GM12878 (cell line): ENCODE measurements around the gene TIA1. TPM values are rescaled to one million over a fixed set of nuclear protein-coding genes. Genes with fewer than 3 reads are reported as not detected.

ENCODE experiments used
- ASH2L ChIP-seq: fragments of 300-600, 200-600 bp; sonication (generic); IDR thresholded peaks from 2 replicates; pipeline ENCODE4 v1.6.1; 2017; ENCODE audit warnings: low read depth, mild to moderate bottlenecking, borderline replicate concordance
- CTCF ChIP-seq, 3 experiments: IDR thresholded peaks in 2 of 3; conservative IDR thresholded peaks in 1 of 3; 2 replicates each; pipeline ENCODE4 v1.5.1; 2011; ENCODE audit warnings: low read depth in 3 of 3, low read length in 3 of 3, mild to moderate bottlenecking in 3 of 3, control low read depth in 2 of 3, moderate library complexity in 2 of 3, inconsistent platforms in 1 of 3, mixed read lengths in 1 of 3; ENCODE audit not compliant: control insufficient read depth in 2 of 3, insufficient read depth in 1 of 3; ENCODE audit errors: extremely low read depth in 1 of 3
- DPF2 ChIP-seq: fragments of 450-650 bp; IDR thresholded peaks from 2 replicates; pipeline ENCODE4 v1.6.1; 2017; ENCODE audit warnings: mild to moderate bottlenecking
- EGR1 ChIP-seq, 2 experiments: IDR thresholded peaks; 1 replicate in 1 of 2; 2 replicates in 1 of 2; pipeline ENCODE4 v1.6.1; 2011 to 2012; ENCODE audit warnings: low read depth in 2 of 2, low read length in 2 of 2, borderline replicate concordance in 1 of 2, mild to moderate bottlenecking in 1 of 2, moderate library complexity in 1 of 2
- ETV6 ChIP-seq, 2 experiments: fragments of 450-650 bp in 1 of 2; IDR thresholded peaks in 1 of 2; conservative IDR thresholded peaks in 1 of 2; 2 replicates each; pipeline ENCODE4 v1.6.1; 2014; ENCODE audit warnings: antibody characterized with exemption in 1 of 2, borderline replicate concordance in 1 of 2, low read depth in 1 of 2, mild to moderate bottlenecking in 1 of 2, moderate library complexity in 1 of 2
- HDAC2 ChIP-seq: fragments of 200-600 bp; sonication (generic); IDR thresholded peaks from 2 replicates; pipeline ENCODE4 v1.6.1; 2017
- IKZF1 ChIP-seq: fragments of 450-650 bp; conservative IDR thresholded peaks from 2 replicates; pipeline ENCODE4 v1.6.1; 2017; ENCODE audit warnings: antibody characterized with exemption, mild to moderate bottlenecking
- MAX ChIP-seq: IDR thresholded peaks from 2 replicates; pipeline ENCODE4 v1.6.1; 2012; ENCODE audit warnings: low read depth, low read length, improper control_type of control experiment
- MTA2 ChIP-seq: fragments of 450-650 bp; IDR thresholded peaks from 2 replicates; pipeline ENCODE4 v1.6.1; 2016; ENCODE audit warnings: low read depth, mild to moderate bottlenecking, moderate library complexity
- NKRF ChIP-seq: fragments of 450-650 bp; conservative IDR thresholded peaks from 2 replicates; pipeline ENCODE4 v1.6.1; 2017; ENCODE audit warnings: mild to moderate bottlenecking, moderate library complexity
- PAX5 ChIP-seq: IDR thresholded peaks from 2 replicates; pipeline ENCODE4 v1.6.1; 2011; ENCODE audit warnings: low read depth, low read length, borderline replicate concordance
- RCOR1 ChIP-seq: conservative IDR thresholded peaks from 2 replicates; pipeline ENCODE4 v1.6.1; 2012; ENCODE audit warnings: low read depth, low read length, improper control_type of control experiment
- REST ChIP-seq: IDR thresholded peaks from 2 replicates; pipeline ENCODE4 v1.6.1; 2012; ENCODE audit warnings: mild to moderate bottlenecking, low read depth, low read length
- SIX5 ChIP-seq: IDR thresholded peaks from 2 replicates; pipeline ENCODE4 v1.6.1; 2011; ENCODE audit warnings: mild to moderate bottlenecking, low read depth, low read length, moderate library complexity; ENCODE audit not compliant: severe bottlenecking
- SKIL ChIP-seq: fragments of 450-650 bp; IDR thresholded peaks from 2 replicates; pipeline ENCODE4 v1.6.1; 2017; ENCODE audit warnings: mild to moderate bottlenecking, low read depth, inconsistent platforms; ENCODE audit not compliant: poor library complexity, severe bottlenecking
- SMAD5 ChIP-seq: IDR thresholded peaks from 2 replicates; pipeline ENCODE4 v1.6.1; 2016; ENCODE audit warnings: antibody characterized with exemption, low read depth
- SMARCA5 ChIP-seq: fragments of 450-650 bp; IDR thresholded peaks from 2 replicates; pipeline ENCODE4 v1.6.1; 2017; ENCODE audit warnings: mild to moderate bottlenecking
- SPI1 ChIP-seq: IDR thresholded peaks from 2 replicates; pipeline ENCODE4 v1.6.1; 2011; ENCODE audit warnings: low read depth, mild to moderate bottlenecking, low read length, moderate library complexity, borderline replicate concordance; ENCODE audit not compliant: insufficient read depth
- SREBF2 ChIP-seq: IDR thresholded peaks from 2 replicates; pipeline ENCODE4 v1.6.1; 2012; ENCODE audit warnings: mild to moderate bottlenecking, low read length
- ZNF217 ChIP-seq: fragments of 450-650 bp; IDR thresholded peaks from 2 replicates; pipeline ENCODE4 v1.6.1; 2017; ENCODE audit warnings: antibody characterized with exemption, mild to moderate bottlenecking
- ZZZ3 ChIP-seq: IDR thresholded peaks from 2 replicates; pipeline ENCODE4 v1.6.1; 2011; ENCODE audit warnings: low read depth; ENCODE audit not compliant: control insufficient read depth, insufficient read length
- polyA plus RNA-seq, 11 experiments: library from polyadenylated mRNA; depleted of rRNA in 4 of 11; unstranded in 6 of 11; stranded (reverse) in 5 of 11; fragments of >200 nt; fragmentation: Nextera tagmentation in 4 of 11; fragmentation: Illumina TruSeq in 1 of 11; extraction: Ambion mirVana in 4 of 11; extraction: Trizol in 1 of 11; gene quantifications; 1 replicate in 1 of 11; 2 replicates in 10 of 11; pipeline versions ENCODE4 v1.2.1 to v1.2.3, GENCODE V29; 2011 to 2016; ENCODE audit warnings: inconsistent platforms in 2 of 11, missing spikeins in 2 of 11, low read depth in 1 of 11
- total RNA-seq, 4 experiments: library from RNA; depleted of rRNA in 3 of 4; stranded (reverse); fragments of >200 nt in 3 of 4; fragmentation: Illumina TruSeq in 1 of 4; extraction: Trizol in 1 of 4; gene quantifications; 2 replicates each; pipeline versions ENCODE4 v1.2.1 to v1.2.3, GENCODE V29; 2013 to 2021

TIA1 gene
- total and polyA plus RNA-seq, 10 of the 15 experiments (the other 5 are each of a cell fraction or from before 2014, with no cell fraction given) = 21.5 to 155 (median 67.0) TPM

GRCh38 chr2:70161069-70161534 is 87.3 kb downstream of the TIA1 start (continued):
- TF ChIP-seq MAX (0 out of 2 replicates have a peak, but pooled peaks have one; percentile 27), DPF2 (peak; percentile 80), EGR1 (IDR thresholded peaks at IDR 0.05; ENCODE audit: borderline replicate concordance in 1 of 2, low read depth in 2 of 2, low read length in 2 of 2) (no peak), SIX5 (no peak), SMAD5 (no peak), SKIL (peak; percentile 72), SREBF2 (no peak), HDAC2 (no peak), ASH2L (no peak), NKRF (no peak), REST (no peak), SPI1 (peak; percentile 98), PAX5 (peak; percentile 85; the same call in 1 of the 2 replicates), IKZF1 (peak; percentile 78), MTA2 (peak; percentile 90), SMARCA5 (peak; percentile 67; the same call in 1 of the 2 replicates), CTCF (IDR thresholded peaks at IDR 0.05 in 2 of 3, conservative IDR thresholded peaks at IDR 0.05 in 1 of 3; ENCODE audit: control insufficient read depth in 2 of 3, extremely low read depth in 1 of 3, insufficient read depth in 1 of 3, low read depth in 3 of 3, low read length in 3 of 3) (no peak), RCOR1 (no peak), ZNF217 (no peak), ZZZ3 (no peak), ETV6 (conservative IDR thresholded peaks at IDR 0.05 in 1 of 2, IDR thresholded peaks at IDR 0.05 in 1 of 2; ENCODE audit: borderline replicate concordance in 1 of 2, low read depth in 1 of 2) (0 out of 4 replicates have a peak, but pooled peaks of 1 of the 2 experiments have one; percentile 14)
